ENCODE measurements around the gene ZNF823.

DNA sequence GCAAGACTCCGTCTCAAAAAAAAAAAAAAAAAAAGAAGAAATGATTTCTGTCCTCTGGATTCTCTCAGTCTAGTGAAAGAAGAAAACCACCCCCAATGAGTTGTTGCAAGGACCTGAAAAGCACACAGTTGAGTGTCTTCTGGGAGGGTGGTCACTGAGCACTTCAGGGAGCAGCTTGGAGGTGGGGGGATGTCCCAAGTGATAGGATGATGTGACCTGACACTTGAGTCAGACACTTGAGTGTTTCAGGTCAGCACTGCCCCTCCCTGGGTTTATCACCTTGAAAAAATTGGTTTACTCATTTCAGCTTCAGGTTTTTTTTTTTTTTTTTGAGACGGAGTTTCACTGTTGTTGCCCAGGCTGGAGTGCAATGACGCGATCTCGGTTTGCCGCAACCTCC is 63.2 kb downstream of the ZNF823 start:
- TF ChIP-seq EZH2phosphoT487 (IDR thresholded peaks at IDR 0.05; ENCODE audit: insufficient read depth, low read depth) = no peak
- no peak for TF ChIP-seq EZH2 (IDR thresholded peaks at IDR 0.05; ENCODE audit: insufficient read depth, poor library complexity, severe bottlenecking)

Data from GM23248 (cell line).